Psoas muscle (tissue), 8 donors: Measurements from ENCODE around the gene SORCS1. TPM values are rescaled to one million over a fixed set of nuclear protein-coding genes. Genes with fewer than 3 reads are reported as not detected.

Experiments used
- ATAC-seq, 4 donors: fragments of 200-7000 bp; cut with Tn5 transposase; one replicate each; pipeline ENCODE4 v1.9.1; 2020; ENCODE audit warnings: moderate library complexity in 3 of 4, mild to moderate bottlenecking in 2 of 4
- DNase-seq, 2 donors: peaks; one replicate each; pipeline ENCODE4 v3.0.0-alpha.2; 2020
- H3K27ac ChIP-seq: fragments of 200-600 bp; one replicate; pipeline ENCODE4 v1.8.0; 2022
- H3K27me3 ChIP-seq, 3 donors: fragments of 200-600 bp in 1 of 3; one replicate each; pipeline versions ENCODE4 v1.6.1 to v1.8.0; 2013 to 2022; ENCODE audit warnings: low read length in 2 of 3, mild to moderate bottlenecking in 2 of 3, moderate library complexity in 1 of 3; ENCODE audit not compliant: insufficient read depth in 3 of 3
- H3K36me3 ChIP-seq, 2 donors: fragments of 200-600 bp in 1 of 2; one replicate each; pipeline versions ENCODE4 v1.6.1 to v1.8.0; 2013 to 2022; ENCODE audit warnings: low read depth in 1 of 2, mild to moderate bottlenecking in 1 of 2, moderate library complexity in 1 of 2; ENCODE audit not compliant: insufficient read depth in 1 of 2
- H3K4me1 ChIP-seq: fragments of 200-600 bp; one replicate; pipeline ENCODE4 v1.8.0; 2022
- H3K4me3 ChIP-seq: fragments of 200-600 bp; one replicate; pipeline ENCODE4 v1.8.0; 2022; ENCODE audit warnings: mild to moderate bottlenecking
- H3K9me3 ChIP-seq: fragments of 200-600 bp; one replicate; pipeline ENCODE4 v1.8.0; 2022
- CTCF ChIP-seq: fragments of 200-600 bp; IDR thresholded peaks from one replicate; pipeline ENCODE4 v1.8.0; 2022; ENCODE audit warnings: antibody characterized with exemption
- WGBS, 3 donors: extraction: QIAGEN DNeasy Blood & Tissue Kit; methylation state at CpG; one replicate each; pipeline versions ENCODE4 v1.1.6 to v1.1.7; 2013; 5-methylcytosine and 5-hydroxymethylcytosine counted together
- intact Hi-C, 2 donors: fragments of 100-400 bp; cut with DNase I; formaldehyde crosslinking; loops; one replicate each; pipeline versions ENCODE4 v1.11.0 to v1.14.2; 2022
- polyA plus RNA-seq, 3 donors: library from polyadenylated mRNA; stranded (reverse); fragments of 200-250 nt; gene quantifications; one replicate each; pipeline ENCODE4 v1.2.3, GENCODE V29; 2013
- total RNA-seq, 4 donors: library from RNA; stranded (reverse); fragmentation: NEBNext Ultra II Directional in 2 of 4; extraction: Animal tissue kit (Norgen Biotek cat#: 25700) in 2 of 4; gene quantifications; one replicate each; pipeline versions ENCODE4 v1.2.1 to v1.2.4, GENCODE V29; 2021 to 2023
- donor health status: healthy with polysubstance abuse.
- donor health status: DM: no; HTN: no; CAD: no; lungs with moderate emphysema.
- donor health status: Bipolar disorder and iron deficiency.
- donor health status: healthy.
- donor health status: DM: yes; HTN: yes; CAD: no.
- donor health status: DM: no; HTN: no; CAD: no.
- donor health status: DM: no; HTN: no; CAD: no.
- donor health status: DM: yes; HTN: yes; CAD: no.

SORCS1 gene
- total and polyA plus RNA-seq, 7 donors, result 0.03 to 0.36 (median 0.25) TPM; not detected in 1

- H3K27ac ChIP-seq, result no peak overlapping the region
- H3K9me3 ChIP-seq, result no peaks in the 10 kb centered on the region
- intact Hi-C loops, result no loop called here
- no peak for TF ChIP-seq CTCF
- no peaks in the 10 kb centered on the region for H3K27me3 ChIP-seq
- no peaks in the 10 kb centered on the region for H3K36me3 ChIP-seq
- no peak for ATAC-seq
- H3K4me1 ChIP-seq, result no peaks in the 10 kb centered on the region
- no peak overlapping the region for H3K4me3 ChIP-seq
- no peak for DNase-seq
- 70 to 85% (median 80%) methylated on average over 2 of the region's 2 CpGs for WGBS, 3 donors
These were observed 261.3 kb downstream of the SORCS1 start for GRCh38 chr10:106903180-106903579.

- Histone ChIP-seq H3K27me3 (no peaks in the 10 kb centered on the region), H3K27ac (no peak overlapping the region), H3K4me3 (no peak overlapping the region), H3K36me3 (no peaks in the 10 kb centered on the region), H3K9me3 (no peaks in the 10 kb centered on the region), H3K4me1 (no peaks in the 10 kb centered on the region)
- 58 to 69% (median 65%) methylated on average over 7 of the region's 7 CpGs for WGBS, 3 donors
- DNase-seq, result no peak
- intact Hi-C loops, result no loop called here
- TF ChIP-seq CTCF, result no peak
- no peak for ATAC-seq
These were observed 264.4 kb downstream of the SORCS1 start for GRCh38 chr10:106900016-106900652.

- Histone ChIP-seq H3K36me3 (no peaks in the 10 kb centered on the region), H3K9me3 (no peaks in the 10 kb centered on the region), H3K4me1 (no peaks in the 10 kb centered on the region), H3K4me3 (no peak overlapping the region), H3K27me3 (no peaks in the 10 kb centered on the region), H3K27ac (no peak overlapping the region)
- no peak for DNase-seq
- intact Hi-C loops, result no loop called here
- TF ChIP-seq CTCF, result no peak
- ATAC-seq, result no peak
- 61 to 71% (median 64%) methylated on average over 4 of the region's 4 CpGs for WGBS, 3 donors
These were observed 266.1 kb downstream of the SORCS1 start for GRCh38 chr10:106898446-106898845.

GRCh38 chr10:106897719-106898118, 266.8 kb downstream of the SORCS1 start:
- no peak for ATAC-seq
- H3K9me3 ChIP-seq, result no peaks in the 10 kb centered on the region
- 58 to 61% (median 59%) methylated on average over 7 of the region's 7 CpGs for WGBS, 3 donors
- H3K27ac ChIP-seq, result no peak overlapping the region
- no peaks in the 10 kb centered on the region for H3K27me3 ChIP-seq
- no peak for DNase-seq
- H3K4me1 ChIP-seq, result no peaks in the 10 kb centered on the region
- no peak overlapping the region for H3K4me3 ChIP-seq
- no peak for TF ChIP-seq CTCF
- intact Hi-C loops, result no loop called here
- no peaks in the 10 kb centered on the region for H3K36me3 ChIP-seq

- no peak overlapping the region for H3K4me3 ChIP-seq
- ATAC-seq (no peak), DNase-seq (no peak)
- H3K27ac ChIP-seq, result no peak overlapping the region
- TF ChIP-seq CTCF, result no peak
- no peaks in the 10 kb centered on the region for H3K36me3 ChIP-seq
- H3K9me3 ChIP-seq, result no peaks in the 10 kb centered on the region
- intact Hi-C loops, result no loop called here
- H3K27me3 ChIP-seq, result no peaks in the 10 kb centered on the region
- H3K4me1 ChIP-seq, result no peaks in the 10 kb centered on the region
- WGBS, 3 donors, result 68 to 77% (median 68%) methylated on average over 1 of the region's 1 CpG
These were observed 269.8 kb downstream of the SORCS1 start for GRCh38 chr10:106894692-106895091.
